Central memory CD8-positive, alpha-beta T cell (primary cell): Measurements from ENCODE around the gene DPP3.
"Not testable (repeated sequence)": the region's sequence is repeated elsewhere in the genome, so short reads cannot be mapped to it uniquely, and the experiment has no call there.

Experiments used
- ATAC-seq: fragments of 150-1000 bp; cut with Tn5 transposase; replicated peaks from 2 replicates; pipeline ENCODE4 v1.10.0; 2022; ENCODE audit warnings: mild to moderate bottlenecking, moderate FRiP score, moderate number of reproducible peaks; ENCODE audit not compliant: poor library complexity, severe bottlenecking; ENCODE audit errors: extremely low read depth
- DNase-seq, 2 donors: peaks; one replicate each; pipeline ENCODE4 v3.0.0; 2021; ENCODE audit warnings: low spot score in 2 of 2
- H3K27ac Mint-ChIP-seq: one replicate; pipeline ENCODE4 v1.8.0; 2022; ENCODE audit warnings: low read depth, mild to moderate bottlenecking, moderate library complexity, mixed read lengths
- H3K27me3 Mint-ChIP-seq: one replicate; pipeline ENCODE4 v1.8.0; 2022; ENCODE audit warnings: mixed read lengths
- H3K36me3 Mint-ChIP-seq: one replicate; pipeline ENCODE4 v1.8.0; 2022; ENCODE audit warnings: mild to moderate bottlenecking, moderate library complexity, mixed read lengths; ENCODE audit not compliant: insufficient read depth
- H3K4me1 Mint-ChIP-seq: one replicate; pipeline ENCODE4 v1.8.0; 2022; ENCODE audit warnings: mixed read lengths
- H3K4me3 Mint-ChIP-seq: one replicate; pipeline ENCODE4 v1.8.0; 2022; ENCODE audit warnings: mild to moderate bottlenecking, moderate library complexity, mixed read lengths
- H3K9me3 Mint-ChIP-seq: one replicate; pipeline ENCODE4 v1.8.0; 2022; ENCODE audit warnings: mixed read lengths

The DPP3 gene

DNA sequence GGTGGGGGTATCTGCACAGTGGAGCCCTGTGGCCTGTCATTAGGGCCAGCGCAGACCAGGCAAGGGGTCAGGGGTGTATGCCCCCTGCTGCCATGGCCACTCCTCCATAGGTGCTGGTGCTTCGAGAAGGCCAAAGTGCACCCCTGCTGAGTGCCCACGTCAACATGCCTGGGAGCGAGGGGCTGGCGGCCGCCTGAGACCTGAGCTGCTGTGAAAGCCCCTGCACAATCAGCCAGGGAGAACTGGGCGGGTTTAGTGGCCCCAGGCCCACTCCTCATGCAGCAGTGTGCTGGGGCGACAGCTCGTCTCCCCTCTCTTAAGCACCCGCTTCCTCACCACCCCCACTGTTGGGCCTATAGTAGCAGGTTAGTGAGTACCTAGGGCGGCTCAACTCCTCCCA is 51.6 kb downstream of the DPP3 start:
- Mint-ChIP-seq H3K27me3 (no peaks in the 10 kb centered on the region), H3K27ac (no peak overlapping the region), H3K4me3 (no peak overlapping the region), H3K36me3 (peaks cover 26% of the 10 kb centered on the region), H3K4me1 (peaks cover 16% of the 10 kb centered on the region), H3K9me3 (no peaks in the 10 kb centered on the region)
- ATAC-seq (no peak), DNase-seq (no peak)

DNA sequence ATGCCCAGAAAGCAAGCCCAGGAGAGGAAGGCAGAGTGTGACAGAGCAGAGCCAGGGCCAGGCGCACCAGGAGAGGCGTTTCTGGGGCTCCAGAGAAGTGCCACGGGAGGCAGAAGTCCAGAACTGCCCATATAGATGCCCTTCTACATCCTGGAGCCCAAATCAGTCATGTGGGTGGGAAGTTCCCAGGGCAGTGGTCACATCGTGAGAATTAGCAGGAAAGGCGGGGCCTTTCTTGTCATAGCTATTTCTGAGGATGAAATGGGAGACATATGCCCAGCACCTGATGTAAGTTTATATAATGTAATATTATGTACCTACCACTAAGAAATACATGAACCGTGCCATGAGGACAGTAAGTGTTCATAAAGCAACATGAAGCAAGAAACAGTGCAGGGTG is 52.5 kb downstream of the DPP3 start:
- DNase-seq (no peak), ATAC-seq (no peak)
- peak overlapping the region; percentile 20 for H3K27ac Mint-ChIP-seq

DNA sequence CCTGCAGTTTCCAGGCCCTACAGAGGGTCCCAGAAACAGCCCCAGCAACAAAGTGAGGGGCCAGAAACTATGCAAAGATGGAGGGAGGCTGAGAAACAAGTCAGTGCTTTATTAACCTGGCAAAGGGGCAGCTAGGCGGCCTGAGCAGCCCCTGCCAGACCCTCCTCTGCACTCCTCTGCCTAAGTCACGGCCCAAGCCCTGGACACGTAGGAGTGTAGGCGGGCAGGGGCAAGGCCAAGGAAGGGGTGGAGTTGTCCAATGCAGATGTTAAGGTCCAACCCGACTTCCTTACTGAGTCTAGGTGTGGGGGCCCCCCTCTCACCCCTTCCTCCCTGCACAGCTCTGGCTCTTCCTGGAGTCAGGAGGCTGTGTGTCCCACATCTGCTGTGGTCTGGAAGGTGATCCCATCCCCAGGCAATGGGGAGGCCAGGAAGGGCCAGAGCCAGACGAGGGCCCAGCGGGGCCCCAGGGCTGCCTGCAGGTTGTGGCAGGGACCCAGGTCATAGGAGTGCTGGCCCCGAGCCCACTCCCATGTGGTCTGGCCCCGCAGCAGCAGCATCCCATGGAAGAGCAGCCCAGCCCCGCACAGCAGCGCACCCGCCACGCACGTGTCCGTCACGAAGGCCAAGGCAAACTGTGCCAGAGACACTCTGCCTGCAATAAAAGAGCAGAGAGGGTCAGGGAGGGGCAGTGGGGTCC is 59.1 kb downstream of the DPP3 start:
- peaks cover 40% of the 10 kb centered on the region for H3K4me1 Mint-ChIP-seq

More for the DNA sequence above, 52.5 kb downstream of the DPP3 start:
- Mint-ChIP-seq H3K4me1 (peaks cover 16% of the 10 kb centered on the region), H3K9me3 (no peaks in the 10 kb centered on the region), H3K36me3 (peaks cover 31% of the 10 kb centered on the region), H3K4me3 (no peak overlapping the region), H3K27me3 (no peaks in the 10 kb centered on the region)

DNA sequence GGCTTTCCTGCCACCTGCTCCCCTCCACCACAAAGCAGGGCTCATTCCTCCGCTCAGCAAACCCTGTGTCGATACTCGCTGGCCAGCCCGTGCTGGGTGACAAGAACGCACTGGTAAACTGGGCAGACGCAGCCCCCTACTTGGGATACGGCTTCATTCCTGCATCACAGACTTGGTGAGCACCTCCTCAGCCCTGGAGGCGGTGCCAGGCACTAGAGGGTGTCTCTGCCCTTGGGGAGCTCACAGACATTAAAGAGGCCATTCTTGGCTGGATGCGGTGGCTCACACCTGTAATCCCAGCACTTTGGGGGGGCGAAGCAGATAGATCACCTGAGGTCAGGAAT is 59.6 kb downstream of the DPP3 start:
- no peak overlapping the region for H3K27ac Mint-ChIP-seq
- ATAC-seq (no peak), DNase-seq (no peak)
- no peaks in the 10 kb centered on the region for H3K9me3 Mint-ChIP-seq
- H3K36me3 Mint-ChIP-seq = peaks cover 38% of the 10 kb centered on the region
- H3K4me1 Mint-ChIP-seq = peaks cover 42% of the 10 kb centered on the region
- no peaks in the 10 kb centered on the region for H3K27me3 Mint-ChIP-seq
- H3K4me3 Mint-ChIP-seq = no peak overlapping the region

More for the DNA sequence above, 59.1 kb downstream of the DPP3 start:
- Mint-ChIP-seq H3K9me3 (no peaks in the 10 kb centered on the region), H3K27me3 (no peaks in the 10 kb centered on the region), H3K27ac (no peak overlapping the region), H3K36me3 (peaks cover 39% of the 10 kb centered on the region), H3K4me3 (no peak overlapping the region)
- ATAC-seq = no peak
- no peak for DNase-seq

DNA sequence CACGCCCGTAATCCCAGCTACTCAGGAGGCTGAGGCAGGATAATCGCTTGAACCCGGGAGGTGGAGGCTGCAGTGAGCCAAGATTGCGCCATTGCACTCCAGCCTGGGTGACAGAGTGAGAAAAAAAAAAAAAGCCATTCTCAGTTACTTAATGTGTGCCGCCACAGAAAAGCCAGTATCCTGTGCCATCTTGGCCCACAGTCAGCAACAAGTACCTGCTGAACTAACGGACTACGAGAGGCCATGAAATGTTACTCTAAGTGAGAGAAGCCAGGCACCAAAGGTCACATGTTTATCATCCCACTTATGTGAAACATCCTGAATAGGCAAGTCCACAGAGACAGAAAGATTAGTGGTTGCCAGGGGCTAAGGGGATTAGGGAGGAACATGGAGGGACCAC is 60.4 kb downstream of the DPP3 start:
- not testable (repeated sequence) for ATAC-seq, H3K9me3 Mint-ChIP-seq, DNase-seq, H3K27ac Mint-ChIP-seq, H3K27me3 Mint-ChIP-seq, H3K4me3 Mint-ChIP-seq
- H3K36me3 Mint-ChIP-seq = peaks cover 34% of the 10 kb centered on the region
- peaks cover 45% of the 10 kb centered on the region for H3K4me1 Mint-ChIP-seq

DNA sequence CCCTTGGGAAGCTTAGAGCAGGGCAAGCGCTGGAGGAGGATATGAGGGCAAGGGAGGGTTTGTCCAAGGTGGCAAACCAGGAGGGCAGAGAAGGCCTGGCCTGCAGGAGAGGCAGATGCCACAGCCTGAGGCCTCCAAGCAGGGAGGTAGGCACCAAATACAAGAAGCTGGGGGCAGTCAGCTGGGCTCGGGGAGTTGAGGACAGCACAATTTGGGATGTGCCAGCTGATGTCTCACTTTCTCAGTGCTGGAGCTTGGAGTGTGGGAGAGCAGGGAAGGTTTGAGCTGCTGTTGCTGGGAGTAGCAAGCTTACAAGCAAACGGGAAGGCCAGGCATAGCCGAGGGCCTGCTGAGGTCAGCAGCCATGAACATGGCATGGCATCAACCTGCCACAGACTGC is 61.7 kb downstream of the DPP3 start:
- peak overlapping the region; percentile 16 for H3K4me3 Mint-ChIP-seq
- peaks cover 42% of the 10 kb centered on the region for H3K4me1 Mint-ChIP-seq
- no peak for ATAC-seq
- no peaks in the 10 kb centered on the region for H3K9me3 Mint-ChIP-seq
- peak overlapping the region; percentile 82 for H3K27ac Mint-ChIP-seq
- DNase-seq = no peak
- peaks cover 26% of the 10 kb centered on the region for H3K36me3 Mint-ChIP-seq
- no peaks in the 10 kb centered on the region for H3K27me3 Mint-ChIP-seq

DNA sequence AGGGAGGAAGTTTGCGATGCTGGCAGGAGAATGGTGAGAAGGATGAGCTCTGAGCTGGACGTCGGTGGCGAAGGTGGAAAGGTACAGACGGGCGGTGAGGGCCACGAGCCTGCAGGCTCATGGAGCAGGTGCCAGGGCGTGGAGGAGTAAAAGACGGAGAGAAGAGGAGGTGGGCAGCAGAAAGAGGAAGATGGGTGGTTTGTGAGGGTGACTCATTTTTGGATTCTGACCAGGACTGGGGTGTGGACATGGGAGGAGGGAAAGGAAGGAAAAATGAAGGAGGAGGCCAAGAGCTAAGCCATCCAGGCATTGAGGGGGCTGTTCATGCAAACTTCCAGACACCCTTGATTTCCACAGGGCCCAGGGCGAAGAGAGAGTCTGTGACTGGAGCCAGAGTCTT is 62.1 kb downstream of the DPP3 start:
- peak overlapping the region; percentile 82 for H3K27ac Mint-ChIP-seq
- H3K4me3 Mint-ChIP-seq = peak overlapping the region; percentile 6
- no peaks in the 10 kb centered on the region for H3K9me3 Mint-ChIP-seq
- DNase-seq (no peak), ATAC-seq (no peak)
- no peaks in the 10 kb centered on the region for H3K27me3 Mint-ChIP-seq
- peaks cover 21% of the 10 kb centered on the region for H3K36me3 Mint-ChIP-seq
- H3K4me1 Mint-ChIP-seq = peaks cover 42% of the 10 kb centered on the region

DNA sequence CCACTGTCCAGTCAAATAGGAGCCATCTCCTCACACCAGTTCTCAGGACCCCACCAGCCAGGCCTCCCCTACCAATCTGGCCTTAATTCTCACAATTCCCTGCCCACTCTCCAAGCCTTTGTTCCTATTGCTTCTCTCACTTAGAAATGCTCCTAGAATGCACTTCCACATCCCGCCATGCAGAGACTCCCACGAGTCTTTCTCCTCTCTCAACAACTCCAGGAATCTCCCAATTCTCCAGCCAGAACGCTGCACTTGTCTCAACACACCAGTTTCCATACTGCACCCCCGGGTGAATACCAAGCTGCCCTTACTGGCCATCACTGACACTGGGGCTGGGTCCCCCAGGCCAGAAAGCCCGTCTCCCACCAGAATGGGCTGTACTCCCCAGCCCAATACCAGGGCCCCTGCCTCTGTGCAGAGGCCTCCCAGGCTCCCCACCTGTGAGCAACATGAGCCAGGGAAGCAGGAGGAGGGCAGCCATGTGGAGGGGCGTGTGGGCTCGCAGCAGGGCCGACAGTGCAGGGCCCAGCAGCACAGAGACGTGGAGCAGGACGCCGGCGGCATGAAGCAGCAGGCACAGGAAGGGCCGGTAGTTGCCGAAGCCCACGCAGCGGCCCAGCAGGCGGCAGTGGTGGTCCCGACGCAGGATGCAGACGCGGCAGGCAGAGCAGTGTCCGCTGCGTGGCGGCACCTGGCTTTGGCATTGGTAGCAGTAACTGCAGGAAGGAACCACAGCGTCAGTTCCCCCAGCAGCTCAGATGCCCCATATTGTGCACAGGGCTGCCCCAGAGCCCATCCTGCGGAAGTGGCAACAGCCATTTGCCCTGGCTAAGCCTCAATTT is 63.3 kb downstream of the DPP3 start:
- Mint-ChIP-seq H3K27ac (peak overlapping the region; percentile 82), H3K27me3 (no peaks in the 10 kb centered on the region), H3K4me1 (peaks cover 42% of the 10 kb centered on the region), H3K9me3 (no peaks in the 10 kb centered on the region), H3K36me3 (peaks cover 21% of the 10 kb centered on the region), H3K4me3 (peak overlapping the region; percentile 82)
- ATAC-seq = peak; percentile 81
- DNase-seq = peak; percentile 52 to 71

DNA sequence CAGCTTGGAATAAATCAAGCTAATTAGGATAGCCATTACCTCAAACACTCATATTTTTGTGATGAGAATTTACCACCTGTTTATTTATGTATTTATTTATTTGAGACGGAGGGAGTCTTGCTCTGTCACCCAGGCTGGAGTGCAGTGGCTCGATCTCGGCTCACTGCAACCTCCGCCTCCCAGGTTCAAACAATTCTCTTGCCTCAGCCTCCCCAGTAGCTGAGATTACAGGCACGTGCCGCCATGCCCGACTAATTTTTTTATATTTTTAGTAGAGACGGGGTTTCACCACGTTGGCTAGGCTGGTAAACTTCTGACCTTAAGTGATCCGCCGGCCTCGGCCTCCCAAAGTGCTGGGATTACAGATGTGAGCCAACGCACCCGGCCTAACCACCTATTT is 64.7 kb downstream of the DPP3 start:
- not testable (repeated sequence) for H3K9me3 Mint-ChIP-seq, ATAC-seq, DNase-seq, H3K27me3 Mint-ChIP-seq
- Mint-ChIP-seq H3K27ac (peak overlapping the region; percentile 84), H3K4me3 (peak overlapping the region; percentile 82), H3K4me1 (peaks cover 42% of the 10 kb centered on the region), H3K36me3 (peaks cover 21% of the 10 kb centered on the region)

DNA sequence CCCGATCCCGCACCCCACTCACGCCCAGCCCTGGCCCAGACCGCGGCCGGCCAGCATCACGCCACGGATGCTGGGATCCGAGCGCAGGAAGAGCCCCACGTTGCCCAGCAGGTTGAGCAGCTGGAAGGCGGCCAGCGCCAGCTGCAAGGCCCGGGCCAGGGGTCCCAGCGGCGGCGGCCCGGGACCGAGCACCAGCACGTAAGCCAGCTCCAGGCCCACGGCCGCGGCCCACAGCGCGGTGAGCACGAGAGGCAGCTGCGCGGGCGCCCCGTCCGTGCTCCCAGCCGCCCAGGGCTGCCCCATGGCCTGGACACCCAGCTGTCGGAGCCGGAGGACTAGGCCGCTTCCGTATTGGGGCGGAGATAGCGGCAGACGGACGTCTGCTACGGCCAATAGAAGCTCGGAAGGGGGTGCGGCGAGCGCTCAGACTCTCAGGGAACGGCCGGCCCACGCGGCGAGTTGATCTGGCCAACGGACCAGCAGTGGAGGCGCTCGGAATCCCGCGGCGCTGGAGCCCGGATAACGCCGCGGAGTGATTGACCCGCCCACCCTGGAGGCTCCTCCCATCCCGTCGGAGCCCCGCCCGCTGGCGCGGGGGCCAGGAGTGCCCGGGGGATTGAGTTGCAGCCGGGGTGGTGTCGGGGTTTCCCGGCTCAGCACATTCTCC is 65.6 kb downstream of the DPP3 start, which contains the start of gene ZDHHC24:
ZDHHC24 (minus strand) TSS at position 348 of the 667 bp plus-strand sequence; CDS start at position 303, 45 bp downstream.
- Mint-ChIP-seq H3K4me1 (peaks cover 42% of the 10 kb centered on the region), H3K36me3 (peaks cover 17% of the 10 kb centered on the region), H3K9me3 (no peaks in the 10 kb centered on the region), H3K27me3 (no peaks in the 10 kb centered on the region), H3K27ac (peak within 1 kb of the TSS; percentile 84), H3K4me3 (peak within 1 kb of the TSS; percentile 82)
- DNase-seq (peak; percentile 72 to 80), ATAC-seq (peak; percentile 75)

DNA sequence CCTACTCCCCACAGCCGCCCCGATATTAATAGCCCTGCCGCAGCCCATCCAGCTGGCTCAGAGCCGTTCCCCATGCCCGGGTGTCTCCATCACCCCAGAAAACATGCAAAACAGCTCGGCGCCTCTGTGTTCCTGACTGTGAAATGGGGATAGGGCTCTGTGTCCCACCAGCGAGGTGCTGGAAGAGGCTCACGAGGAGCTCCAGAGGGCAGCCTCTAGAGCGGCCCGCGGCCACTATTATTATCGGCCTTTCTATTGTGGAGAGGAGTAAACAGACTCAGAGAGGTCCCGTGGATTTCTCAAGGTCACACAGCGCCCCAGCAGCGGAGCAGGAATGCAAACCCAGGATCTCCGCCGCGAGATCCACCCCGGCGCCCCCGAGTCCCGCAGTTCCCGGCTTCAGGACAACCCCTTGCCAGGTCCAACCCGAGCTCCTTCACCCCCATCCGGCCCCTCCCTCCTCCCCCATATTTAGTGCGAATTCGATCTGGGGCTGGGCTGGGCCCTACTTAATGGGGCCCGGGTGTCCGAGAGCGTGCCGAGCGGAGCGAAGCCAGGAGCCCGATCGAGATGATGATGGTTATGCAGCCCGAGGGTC is 66.2 kb downstream of the DPP3 start, which contains the start of gene ACTN3:
ACTN3 (plus strand) TSS at position 536 of the 598 bp plus-strand sequence; CDS start at position 571, 35 bp downstream.
- H3K4me1 Mint-ChIP-seq = peaks cover 38% of the 10 kb centered on the region

DNA sequence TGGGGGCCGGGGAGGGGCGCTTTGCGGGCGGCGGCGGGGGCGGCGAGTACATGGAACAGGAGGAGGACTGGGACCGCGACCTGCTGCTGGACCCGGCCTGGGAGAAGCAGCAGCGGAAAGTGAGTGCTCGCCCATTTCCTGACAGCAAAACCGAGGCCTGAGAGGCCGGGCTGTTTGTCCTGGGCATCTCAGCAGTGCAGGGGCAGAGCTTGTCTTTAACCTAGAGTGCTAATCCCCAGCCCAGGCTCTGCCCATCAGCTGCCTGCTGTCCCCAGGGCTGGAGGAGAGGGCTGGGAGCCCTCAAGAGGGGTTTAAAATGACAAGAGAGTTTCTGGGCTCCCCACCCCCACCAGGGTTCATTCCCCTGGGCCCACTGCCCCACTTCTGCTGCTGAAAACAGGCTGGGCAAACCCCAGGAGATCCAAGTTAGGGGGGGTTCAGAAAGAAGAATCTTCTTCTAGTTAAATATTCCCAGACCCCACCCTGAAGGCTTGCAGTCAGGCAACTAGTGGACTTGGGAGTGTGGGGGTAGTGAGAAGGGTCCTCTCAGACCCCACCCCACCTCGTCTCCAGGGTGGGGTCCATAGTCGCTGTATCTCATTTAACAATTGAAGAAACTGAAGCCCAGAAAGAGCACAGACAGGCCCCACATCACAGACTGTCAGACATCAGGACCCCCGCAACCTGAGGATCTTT is 66.9 kb downstream of the DPP3 start:
- H3K4me1 Mint-ChIP-seq = peaks cover 32% of the 10 kb centered on the region
- H3K27ac Mint-ChIP-seq = peak overlapping the region; percentile 84
- DNase-seq (no peak), ATAC-seq (no peak)
- H3K9me3 Mint-ChIP-seq = no peaks in the 10 kb centered on the region
- no peaks in the 10 kb centered on the region for H3K27me3 Mint-ChIP-seq
- H3K36me3 Mint-ChIP-seq = peaks cover 7% of the 10 kb centered on the region
- peak overlapping the region; percentile 82 for H3K4me3 Mint-ChIP-seq

More for the DNA sequence above, 66.2 kb downstream of the DPP3 start, which contains the start of gene ACTN3:
- no peaks in the 10 kb centered on the region for H3K27me3 Mint-ChIP-seq
- no peak for ATAC-seq
- DNase-seq = no peak
- H3K9me3 Mint-ChIP-seq = no peaks in the 10 kb centered on the region
- peak within 1 kb of the TSS; percentile 84 for H3K27ac Mint-ChIP-seq
- H3K4me3 Mint-ChIP-seq = peak within 1 kb of the TSS; percentile 82
- peaks cover 11% of the 10 kb centered on the region for H3K36me3 Mint-ChIP-seq
